GM12878 (cell line): Measurements from ENCODE around the gene KIDINS220. TPM values are rescaled to one million over a fixed set of nuclear protein-coding genes. Genes with fewer than 3 reads are reported as not detected.
A peak's percentile ranks its signal among the peaks of the same experiment; 100 is the strongest.

Experiments
- ATAC-seq: fragments of 200-7000 bp; cut with Tn5 transposase; 3 replicates; pipeline ENCODE4 v1.9.1; 2020; ENCODE audit warnings: mild to moderate bottlenecking, moderate library complexity
- Bru-seq: library from RNA; stranded (reverse); fragments of 400-500 nt; gene quantifications from one replicate; lab custom pipeline; 2021; lab: Mats Ljungman, UMichigan
- BruChase-seq, 2 experiments: library from RNA; stranded (reverse); fragments of 400-500 nt; gene quantifications; one replicate each; lab custom pipeline; 2021; lab: Mats Ljungman, UMichigan
- BruUV-seq: library from RNA; stranded (reverse); fragments of 400-500 nt; replicated peaks from 2 replicates; lab custom pipeline; 2021; lab: Mats Ljungman, UMichigan
- CTCF ChIA-PET: fragments of 300-600 bp; sonication (Branson Sonifier 250); formaldehyde crosslinking; extraction: SDS; loops from one replicate; lab custom pipeline; 2021; ENCODE audit warnings: inconsistent platforms; lab: Yijun Ruan, JAX
- POLR2A ChIA-PET: fragments of 350-600 bp; formaldehyde crosslinking; extraction: SDS; loops from one replicate; lab custom pipeline; 2021; ENCODE audit warnings: inconsistent platforms; lab: Charles Lee
- RAD21 ChIA-PET: fragments of 300-600 bp; sonication (Branson Sonifier 250); formaldehyde crosslinking; loops from one replicate; lab custom pipeline; 2023; ENCODE audit warnings: antibody characterized with exemption; ENCODE audit not compliant: unreplicated experiment; lab: Charles Lee
- SMC1A ChIA-PET: fragments of 300-600 bp; sonication (Branson Sonifier 250); formaldehyde crosslinking; loops from one replicate; lab custom pipeline; 2023; ENCODE audit not compliant: unreplicated experiment, uncharacterized antibody; lab: Charles Lee
- DNase-seq: peaks from one replicate; pipeline ENCODE4 v3.0.0-alpha.2; 2011; ENCODE audit warnings: low read depth, low spot score
- FAIRE-seq: peaks from 3 replicates; lab custom pipeline; 2011; peaks lifted over from hg19 to GRCh38; lab: Jason Lieb, UNC
- H2AFZ ChIP-seq: 2 replicates; pipeline ENCODE4 v1.6.0; 2011; ENCODE audit warnings: low read depth, low read length, control low read depth; ENCODE audit not compliant: control insufficient read depth
- H3K27ac ChIP-seq: 2 replicates; pipeline ENCODE4 v1.5.1; 2011; ENCODE audit warnings: control low read depth; ENCODE audit not compliant: control insufficient read depth, insufficient read depth
- H3K27me3 ChIP-seq, 2 experiments: replicated peaks in 1 of 2; 2 replicates each; pipeline versions ENCODE4 v1.6.0 to v1.6.1; 2011; ENCODE audit warnings: low read length in 1 of 2; ENCODE audit not compliant: control insufficient read depth in 2 of 2, insufficient read depth in 2 of 2
- H3K36me3 ChIP-seq, 2 experiments: 2 replicates each; pipeline ENCODE4 v1.5.1; 2011; ENCODE audit warnings: low read length in 1 of 2; ENCODE audit not compliant: control insufficient read depth in 2 of 2, insufficient read depth in 2 of 2
- H3K4me1 ChIP-seq: 2 replicates; pipeline ENCODE4 v1.6.1; 2011; ENCODE audit warnings: mild to moderate bottlenecking, low read length, moderate library complexity, mixed read lengths; ENCODE audit not compliant: control insufficient read depth, insufficient read depth
- H3K4me2 ChIP-seq: 2 replicates; pipeline ENCODE4 v1.6.0; 2011; ENCODE audit warnings: control low read depth; ENCODE audit not compliant: control insufficient read depth, insufficient read depth
- H3K4me3 ChIP-seq: fragments of 200-600 bp; sonication (generic); 2 replicates; pipeline ENCODE4 v1.5.1; 2016
- H3K79me2 ChIP-seq: 2 replicates; pipeline ENCODE4 v1.6.0; 2011; ENCODE audit warnings: low read length; ENCODE audit not compliant: control insufficient read depth, insufficient read depth
- H3K9ac ChIP-seq: 2 replicates; pipeline ENCODE4 v1.8.0; 2011; ENCODE audit warnings: low read length, control low read depth, mixed read lengths; ENCODE audit not compliant: control insufficient read depth, insufficient read depth
- H3K9me3 ChIP-seq: replicated peaks from 3 replicates; pipeline ENCODE4 v1.5.1; 2011; ENCODE audit warnings: mild to moderate bottlenecking, low read length; ENCODE audit not compliant: control insufficient read depth, insufficient read depth
- H4K20me1 ChIP-seq: 2 replicates; pipeline ENCODE4 v1.6.0; 2011; ENCODE audit not compliant: control insufficient read depth, insufficient read depth
- MTA3 ChIP-seq: IDR thresholded peaks from 2 replicates; pipeline ENCODE4 v1.6.1; 2012; ENCODE audit warnings: low read length, inconsistent platforms, borderline replicate concordance
- NRF1 ChIP-seq: conservative IDR thresholded peaks from 2 replicates; pipeline ENCODE4 v1.6.1; 2011; ENCODE audit warnings: mild to moderate bottlenecking, low read depth, low read length, improper control_type of control experiment
- POLR2AphosphoS2 ChIP-seq: IDR thresholded peaks from 2 replicates; pipeline ENCODE4 v1.6.1; 2011; ENCODE audit warnings: low read depth, mild to moderate bottlenecking, low read length, improper control_type of control experiment, moderate library complexity
- POLR2AphosphoS5 ChIP-seq: IDR thresholded peaks from 2 replicates; pipeline ENCODE4 v1.6.1; 2011; ENCODE audit warnings: mild to moderate bottlenecking, low read length, inconsistent platforms
- RAD51 ChIP-seq: fragments of 450-650 bp; IDR thresholded peaks from 2 replicates; pipeline ENCODE4 v1.6.1; 2016; ENCODE audit warnings: moderate library complexity, mild to moderate bottlenecking, inconsistent platforms
- RELB ChIP-seq: fragments of 450-650 bp; IDR thresholded peaks from 2 replicates; pipeline ENCODE4 v1.6.1; 2017; ENCODE audit warnings: low read depth, mild to moderate bottlenecking, moderate library complexity
- TCF12 ChIP-seq: IDR thresholded peaks from 2 replicates; pipeline ENCODE4 v1.6.1; 2011; ENCODE audit warnings: low read depth, mild to moderate bottlenecking, low read length
- WRNIP1 ChIP-seq: IDR thresholded peaks from 2 replicates; pipeline ENCODE4 v1.6.1; 2011; ENCODE audit warnings: low read depth, low read length, improper control_type of control experiment, borderline replicate concordance
- ZNF274 ChIP-seq: IDR thresholded peaks from one replicate; pipeline ENCODE4 v1.8.0; 2011; ENCODE audit not compliant: insufficient read length, insufficient read depth
- WGBS: methylation state at CpG from one replicate; pipeline ENCODE4 v1.1.6; 2016; ENCODE audit warnings: low lambda C conversion rate; ENCODE audit not compliant: insufficient replicate concordance, insufficient coverage; ENCODE audit errors: missing lambda C conversion rate; 5-methylcytosine and 5-hydroxymethylcytosine counted together
- in situ Hi-C: fragments of 300-500 bp; cut with MboI; formaldehyde crosslinking; loops from 9 replicates; pipeline ENCODE4 v1.14.3; 2018; ENCODE audit warnings: mixed read lengths
- intact Hi-C: fragments of 100-400 bp; cut with micrococcal nuclease; formaldehyde crosslinking; loops from one replicate; pipeline ENCODE4 v1.14.2; 2022; ENCODE audit not compliant: unreplicated experiment
- long read RNA-seq, 2 experiments: library from polyadenylated mRNA; unstranded; transcript quantifications; one replicate each; pipeline ENCODE4 v2.0.0, GENCODE V29; 2019 to 2020
- polyA minus RNA-seq, 3 experiments: library from RNA; depleted of rRNA, polyadenylated mRNA; stranded (reverse); fragments of >200 nt; gene quantifications; 2 replicates each; pipeline ENCODE4 v1.2.3, GENCODE V29; 2011
- polyA plus RNA-seq, 11 experiments: library from polyadenylated mRNA; depleted of rRNA in 4 of 11; unstranded in 6 of 11; stranded (reverse) in 5 of 11; fragments of >200 nt; fragmentation: Nextera tagmentation in 4 of 11; fragmentation: Illumina TruSeq in 1 of 11; extraction: Ambion mirVana in 4 of 11; extraction: Trizol in 1 of 11; gene quantifications; 1 replicate in 1 of 11; 2 replicates in 10 of 11; pipeline versions ENCODE4 v1.2.1 to v1.2.3, GENCODE V29; 2011 to 2016; ENCODE audit warnings: inconsistent platforms in 2 of 11, missing spikeins in 2 of 11, low read depth in 1 of 11
- total RNA-seq, 4 experiments: library from RNA; depleted of rRNA in 3 of 4; stranded (reverse); fragments of >200 nt in 3 of 4; fragmentation: Illumina TruSeq in 1 of 4; extraction: Trizol in 1 of 4; gene quantifications; 2 replicates each; pipeline versions ENCODE4 v1.2.1 to v1.2.3, GENCODE V29; 2013 to 2021
- TF ChIP-seq, protein P1 (sequence below): IDR thresholded peaks from 2 replicates; pipeline ENCODE4 v1.6.1; 2011; ENCODE audit warnings: borderline replicate concordance, low read depth, mild to moderate bottlenecking, moderate library complexity, mixed read lengths, low read length; ENCODE audit not compliant: insufficient read depth; ENCODE audit errors: extremely low read length
- TF ChIP-seq, protein P2 (sequence below): IDR thresholded peaks from 2 replicates; pipeline ENCODE4 v1.6.1; 2011; ENCODE audit warnings: low read depth, low read length, improper control_type of control experiment, borderline replicate concordance

Gene KIDINS220
- 189 and 198 TPM in 2 replicates for total RNA-seq (2013; cell fraction: nucleolus; rRNA removed)
- total RNA-seq (2014; rRNA removed) (23.3 and 23.5 TPM in 2 replicates), total RNA-seq (2014; rRNA removed; fragmentation: Illumina TruSeq; extraction: Trizol) (21.5 and 22.1 TPM in 2 replicates), total RNA-seq (2021) (16.6 and 18.0 TPM in 2 replicates), polyA plus RNA-seq (2011; rRNA removed) (31.2 and 43.0 TPM in 2 replicates), polyA plus RNA-seq (2014; fragmentation: Illumina TruSeq; extraction: Trizol) (17.1 and 19.7 TPM in 2 replicates), polyA plus RNA-seq (2014; fragmentation: Nextera tagmentation; extraction: Ambion mirVana) (1 to 10 TPM; 6.0 to 8.0 TPM), polyA plus RNA-seq (2014; rRNA removed) (11.9 and 15.4 TPM in 2 replicates), polyA plus RNA-seq (2016; fragmentation: Nextera tagmentation; extraction: Ambion mirVana) (10 to 100 TPM; 10.9 to 15.4 TPM), polyA minus RNA-seq (2011; rRNA and poly(A)+ RNA removed) (68.3 and 84.8 TPM in 2 replicates), Bru-seq, nascent RNA (percentile 78 among the genes with signal in this experiment), BruChase-seq, experiment 1, labeled RNA remaining after a 6-hour chase (percentile 85 among the genes with signal in this experiment), BruChase-seq, experiment 2, labeled RNA remaining after a 2-hour chase (percentile 84 among the genes with signal in this experiment)
- 8.8 TPM for polyA plus RNA-seq (2011; ENCODE audit: low read depth)
- polyA plus RNA-seq (2011; cell fraction: cytosol; rRNA removed), result 20.8 and 30.2 TPM in 2 replicates
- 42.0 and 45.2 TPM in 2 replicates for polyA plus RNA-seq (2011; cell fraction: nucleus; rRNA removed)
- polyA plus RNA-seq (2012), result 10.9 and 11.9 TPM in 2 replicates
- polyA minus RNA-seq (2011; cell fraction: cytosol; rRNA and poly(A)+ RNA removed), result 15.7 and 16.0 TPM in 2 replicates
- polyA minus RNA-seq (2011; cell fraction: nucleus; rRNA and poly(A)+ RNA removed), result 64.1 and 79.2 TPM in 2 replicates
- long read RNA-seq, experiment 1, partial matches to known transcripts, result 4 of 11 reads
- long read RNA-seq, experiment 1, other reads (novel, unspliced or antisense), result 7 of 11 reads
- long read RNA-seq, experiment 2, partial matches to known transcripts, result 32 of 47 reads
- long read RNA-seq, experiment 2, other reads (novel, unspliced or antisense), result 15 of 47 reads

DNA sequence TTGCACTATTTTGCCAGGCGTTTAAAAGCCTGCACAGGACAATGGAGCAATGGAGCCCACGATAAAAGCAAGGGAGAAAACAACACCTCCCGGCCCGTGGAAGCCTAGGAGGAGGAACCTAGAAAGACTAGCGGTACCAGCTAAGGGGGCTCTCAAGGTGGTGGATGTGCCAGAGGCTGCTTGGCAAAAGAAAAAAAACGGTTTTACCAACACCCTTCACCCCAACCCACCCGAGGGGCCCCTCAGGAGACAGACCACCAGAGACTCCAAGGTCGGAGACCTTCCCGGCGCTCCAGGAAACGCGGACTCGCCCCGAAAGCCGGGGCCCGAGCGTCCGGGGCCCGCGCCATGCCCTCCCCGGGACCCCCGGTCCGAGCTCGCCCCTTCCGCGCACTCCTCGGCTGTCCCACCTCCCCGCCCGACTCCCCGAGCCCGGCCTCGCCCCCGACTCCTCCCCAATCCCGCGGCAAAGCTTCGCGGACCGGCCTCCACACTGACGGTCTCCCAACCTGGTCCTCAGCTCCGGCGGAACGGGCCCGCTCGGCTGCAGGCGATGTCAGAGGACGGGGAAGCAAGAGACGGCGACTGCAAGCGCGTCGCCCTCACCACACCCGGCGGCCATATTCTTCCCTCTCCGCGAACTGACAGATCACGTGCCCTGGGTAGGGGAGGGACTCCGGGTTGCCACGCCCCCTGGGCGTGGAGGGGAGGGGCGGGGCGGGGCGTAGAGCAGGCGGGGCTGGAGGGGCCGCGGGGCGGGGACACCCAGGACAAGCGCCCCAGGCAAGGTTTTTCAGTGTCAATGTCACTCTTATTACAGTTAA, at the start of gene KIDINS220:
TSS of gene KIDINS220 (minus strand) at position 643 of the 824 bp plus-strand sequence. CDS start 10,520 bp downstream, outside the sequence.
- Histone ChIP-seq H3K27me3 (no peaks in the 10 kb centered on the region), H3K36me3 (no peaks in the 10 kb centered on the region), H3K4me3 (peak within 1 kb of the TSS; percentile 98), H3K9me3 (no peaks in the 10 kb centered on the region; the same call in 2 of the 3 replicates), H3K9ac (peak within 1 kb of the TSS; percentile 63), H3K4me1 (no peaks in the 10 kb centered on the region), H3K27ac (no peak within 1 kb of the TSS), H3K4me2 (peak within 1 kb of the TSS; percentile 90), H3K79me2 (peaks cover 13% of the 10 kb centered on the region), H2AFZ (peak within 1 kb of the TSS; percentile 93), H4K20me1 (no peaks in the 10 kb centered on the region)
- ATAC-seq, result peak; percentile 94
- RAD21 ChIA-PET, result interaction anchor here (0.6 to 0.9 kb wide), 2 partner anchors 33 to 83 kb away, joined by 3 to 4 read pairs; no protein-coding TSS in a partner anchor
- SMC1A ChIA-PET, result interaction anchor here (1.0 to 1.3 kb wide), 2 partner anchors 14 to 255 kb away, joined by 3 read pairs; no protein-coding TSS in a partner anchor
- peak; percentile 43 for DNase-seq
- WGBS, result 1% methylated on average over 44 of the region's 67 CpGs
- FAIRE-seq, result peak; percentile 91
- in situ Hi-C loops, result no loop called here
- POLR2A ChIA-PET, result interaction anchor here (0.6 to 1.4 kb wide), 5 partner anchors 9 to 1265 kb away, joined by 3 to 4 read pairs (median 3); no protein-coding TSS in a partner anchor
- CTCF ChIA-PET, result interaction anchor here (0.6 kb wide), 1 partner anchor 334 kb away, joined by 3 read pairs; no protein-coding TSS in a partner anchor
- intact Hi-C loops, result no loop called here
- TSS peak; percentile 45 for BruUV-seq
- TF ChIP-seq RAD51 (peak; percentile 75), MTA3 (no peak), ZNF274 (no peak), POLR2AphosphoS2 (0 out of 2 replicates have a peak, but pooled peaks have one; percentile 60), NRF1 (no peak), TCF12 (no peak), WRNIP1 (no peak), POLR2AphosphoS5 (peak; percentile 86), RELB (0 out of 2 replicates have a peak, but pooled peaks have one; percentile 26)
- TF ChIP-seq, protein P1, sequence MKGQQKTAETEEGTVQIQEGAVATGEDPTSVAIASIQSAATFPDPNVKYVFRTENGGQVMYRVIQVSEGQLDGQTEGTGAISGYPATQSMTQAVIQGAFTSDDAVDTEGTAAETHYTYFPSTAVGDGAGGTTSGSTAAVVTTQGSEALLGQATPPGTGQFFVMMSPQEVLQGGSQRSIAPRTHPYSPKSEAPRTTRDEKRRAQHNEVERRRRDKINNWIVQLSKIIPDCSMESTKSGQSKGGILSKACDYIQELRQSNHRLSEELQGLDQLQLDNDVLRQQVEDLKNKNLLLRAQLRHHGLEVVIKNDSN, result peak; percentile 92
- TF ChIP-seq, protein P2, sequence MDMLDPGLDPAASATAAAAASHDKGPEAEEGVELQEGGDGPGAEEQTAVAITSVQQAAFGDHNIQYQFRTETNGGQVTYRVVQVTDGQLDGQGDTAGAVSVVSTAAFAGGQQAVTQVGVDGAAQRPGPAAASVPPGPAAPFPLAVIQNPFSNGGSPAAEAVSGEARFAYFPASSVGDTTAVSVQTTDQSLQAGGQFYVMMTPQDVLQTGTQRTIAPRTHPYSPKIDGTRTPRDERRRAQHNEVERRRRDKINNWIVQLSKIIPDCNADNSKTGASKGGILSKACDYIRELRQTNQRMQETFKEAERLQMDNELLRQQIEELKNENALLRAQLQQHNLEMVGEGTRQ, result peak; percentile 71
